GM18870 (cell line): ENCODE results near the gene LTN1.
"Not testable (repeated sequence)": the region's sequence is repeated elsewhere in the genome, so short reads cannot be mapped to it uniquely, and the experiment has no call there.

Source experiments
- ATAC-seq: cut with Tn5 transposase; IDR thresholded peaks from one replicate; pipeline ENCODE4 v1.9.1; 2021; ENCODE audit warnings: moderate library complexity; ENCODE audit not compliant: unreplicated experiment

Gene LTN1

GRCh38 chr21:28992526-28993292, at the start of gene LTN1:
TSS of gene LTN1 (minus strand) at chr21:28992877. CDS start at chr21:28992805, 72 bp downstream.
- ATAC-seq = peak; percentile 98

- no peak for ATAC-seq
These were observed 42.0 kb upstream of the LTN1 start for GRCh38 chr21:29034678-29035077.

GRCh38 chr21:29033871-29034270, 41.2 kb upstream of the LTN1 start:
- no peak for ATAC-seq

GRCh38 chr21:29033301-29033700, 40.6 kb upstream of the LTN1 start:
- no peak for ATAC-seq

GRCh38 chr21:29030909-29031308, 38.2 kb upstream of the LTN1 start:
- ATAC-seq = no peak

GRCh38 chr21:29029524-29029923, 36.8 kb upstream of the LTN1 start:
- no peak for ATAC-seq

- no peak for ATAC-seq
These were observed 32.6 kb upstream of the LTN1 start for GRCh38 chr21:29025328-29025713.

GRCh38 chr21:29024474-29025327, 32.0 kb upstream of the LTN1 start, which contains the start of gene USP16:
TSS of gene USP16 (plus strand) at chr21:29024668. CDS start at chr21:29027914, 3,246 bp downstream.
- ATAC-seq = peak; percentile 95

- ATAC-seq = no peak
These were observed 29.5 kb upstream of the LTN1 start for GRCh38 chr21:29022166-29022565.

- ATAC-seq = no peak
These were observed 25.9 kb upstream of the LTN1 start for GRCh38 chr21:29018540-29018939.

GRCh38 chr21:29017639-29018237, 25.1 kb upstream of the LTN1 start:
- ATAC-seq = no peak

GRCh38 chr21:29011236-29011635, 18.6 kb upstream of the LTN1 start:
- ATAC-seq = not testable (repeated sequence)

- no peak for ATAC-seq
These were observed 15.7 kb upstream of the LTN1 start for GRCh38 chr21:29008367-29008766.

- ATAC-seq = no peak
These were observed 15.1 kb upstream of the LTN1 start for GRCh38 chr21:29007810-29008209.

- ATAC-seq = no peak
These were observed 14.5 kb upstream of the LTN1 start for GRCh38 chr21:29007135-29007534.

GRCh38 chr21:29005696-29006095, 13.0 kb upstream of the LTN1 start:
- ATAC-seq = no peak

GRCh38 chr21:29002442-29003144, 9.9 kb upstream of the LTN1 start:
- peak; percentile 92 for ATAC-seq

- no peak for ATAC-seq
These were observed 584 bp upstream of the LTN1 start for GRCh38 chr21:28993293-28993629.

- ATAC-seq = no peak
These were observed 684 bp downstream of the LTN1 start for GRCh38 chr21:28991861-28992525.

GRCh38 chr21:28988146-28988545, 4.5 kb downstream of the LTN1 start:
- ATAC-seq = not testable (repeated sequence)
